Panc1 (cell line): ENCODE data around the gene ZNRF3.

Experiments
- POLR2AphosphoS5 ChIP-seq: IDR thresholded peaks from 2 replicates; pipeline ENCODE4 v1.6.1; 2012; ENCODE audit warnings: mild to moderate bottlenecking, low read depth, low read length, moderate library complexity
- REST ChIP-seq, 2 experiments: IDR thresholded peaks; 2 replicates each; pipeline ENCODE4 v1.6.1; 2011 to 2012; ENCODE audit warnings: low read depth in 2 of 2, control low read depth in 1 of 2, low read length in 1 of 2, mild to moderate bottlenecking in 1 of 2, moderate library complexity in 1 of 2; ENCODE audit not compliant: insufficient read depth in 1 of 2
- TF ChIP-seq, protein P1 (sequence below): fragments of 450-650 bp; IDR thresholded peaks from 2 replicates; pipeline ENCODE4 v1.5.1; 2017; ENCODE audit warnings: mild to moderate bottlenecking

GRCh38 chr22:29039148-29039547 is 155.8 kb downstream of the ZNRF3 start:
- TF ChIP-seq, protein P1, sequence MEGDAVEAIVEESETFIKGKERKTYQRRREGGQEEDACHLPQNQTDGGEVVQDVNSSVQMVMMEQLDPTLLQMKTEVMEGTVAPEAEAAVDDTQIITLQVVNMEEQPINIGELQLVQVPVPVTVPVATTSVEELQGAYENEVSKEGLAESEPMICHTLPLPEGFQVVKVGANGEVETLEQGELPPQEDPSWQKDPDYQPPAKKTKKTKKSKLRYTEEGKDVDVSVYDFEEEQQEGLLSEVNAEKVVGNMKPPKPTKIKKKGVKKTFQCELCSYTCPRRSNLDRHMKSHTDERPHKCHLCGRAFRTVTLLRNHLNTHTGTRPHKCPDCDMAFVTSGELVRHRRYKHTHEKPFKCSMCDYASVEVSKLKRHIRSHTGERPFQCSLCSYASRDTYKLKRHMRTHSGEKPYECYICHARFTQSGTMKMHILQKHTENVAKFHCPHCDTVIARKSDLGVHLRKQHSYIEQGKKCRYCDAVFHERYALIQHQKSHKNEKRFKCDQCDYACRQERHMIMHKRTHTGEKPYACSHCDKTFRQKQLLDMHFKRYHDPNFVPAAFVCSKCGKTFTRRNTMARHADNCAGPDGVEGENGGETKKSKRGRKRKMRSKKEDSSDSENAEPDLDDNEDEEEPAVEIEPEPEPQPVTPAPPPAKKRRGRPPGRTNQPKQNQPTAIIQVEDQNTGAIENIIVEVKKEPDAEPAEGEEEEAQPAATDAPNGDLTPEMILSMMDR, result no peak
- no peak for TF ChIP-seq POLR2AphosphoS5
- TF ChIP-seq REST (IDR thresholded peaks at IDR 0.05; ENCODE audit: insufficient read depth in 1 of 2, low read depth in 2 of 2, low read length in 1 of 2), result no peak
